IPS DF 6.9 (cell line): ENCODE results near the gene PGBD5.

Experiments
- DNase-seq: peaks from one replicate; pipeline ENCODE4 v3.0.0-alpha.2; 2013; ENCODE audit warnings: low read depth, low spot score
- H3K27ac ChIP-seq: one replicate; pipeline ENCODE4 v1.5.1; 2013; ENCODE audit warnings: low read length, control low read depth
- H3K27me3 ChIP-seq: 2 replicates; pipeline ENCODE4 v1.6.1; 2013; ENCODE audit warnings: mild to moderate bottlenecking, low read length; ENCODE audit not compliant: control insufficient read depth, insufficient read depth
- H3K36me3 ChIP-seq: 2 replicates; pipeline ENCODE4 v1.6.1; 2013; ENCODE audit warnings: low read length; ENCODE audit not compliant: control insufficient read depth, insufficient read depth
- H3K4me1 ChIP-seq: 2 replicates; pipeline ENCODE4 v1.6.1; 2013; ENCODE audit warnings: low read length; ENCODE audit not compliant: control insufficient read depth, insufficient read depth
- H3K4me3 ChIP-seq: 2 replicates; pipeline ENCODE4 v1.5.1; 2013; ENCODE audit warnings: mild to moderate bottlenecking, low read length
- H3K9me3 ChIP-seq: 2 replicates; pipeline ENCODE4 v1.6.1; 2013; ENCODE audit warnings: low read length, inconsistent platforms; ENCODE audit not compliant: control insufficient read depth, insufficient read depth
- WGBS: extraction: QIAGEN DNeasy Blood & Tissue Kit; methylation state at CpG from one replicate; pipeline ENCODE4 v1.1.7; 2013; ENCODE audit warnings: mixed read lengths, missing lambda C conversion rate; ENCODE audit not compliant: insufficient read length, insufficient coverage; 5-methylcytosine and 5-hydroxymethylcytosine counted together

Gene PGBD5

DNA sequence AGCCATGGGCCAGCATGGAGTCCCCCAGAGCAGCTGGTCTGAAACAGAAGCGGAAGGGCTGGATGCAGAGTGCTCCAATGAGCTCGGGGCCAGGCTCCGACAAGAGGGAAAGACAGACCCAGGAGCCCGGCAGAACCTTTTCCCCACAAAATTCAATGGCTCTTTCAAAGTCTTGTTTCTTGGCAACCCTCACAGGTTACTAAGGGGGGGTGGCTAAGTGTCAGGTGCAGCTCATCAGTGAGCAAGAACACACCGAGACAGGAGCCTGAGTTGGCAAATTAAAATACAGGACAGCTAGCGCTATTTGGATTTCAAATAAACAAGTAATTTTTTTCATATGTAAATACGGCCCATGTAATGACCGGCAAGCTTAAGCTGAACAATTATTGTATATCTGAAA is 27.3 kb downstream of the PGBD5 start:
- no peak for DNase-seq
- WGBS: no CpG with 5 or more reads among the region's 8 CpGs
- H3K4me1 ChIP-seq: peaks cover 10% of the 10 kb centered on the region; the same call in 1 of the 2 replicates
- H3K27ac ChIP-seq: no peak overlapping the region
- H3K27me3 ChIP-seq: no peaks in the 10 kb centered on the region
- H3K36me3 ChIP-seq: 0 out of 2 replicates have a peak, but pooled peaks cover 3% of the 10 kb centered on the region
- no peak overlapping the region for H3K4me3 ChIP-seq
- H3K9me3 ChIP-seq: no peaks in the 10 kb centered on the region

DNA sequence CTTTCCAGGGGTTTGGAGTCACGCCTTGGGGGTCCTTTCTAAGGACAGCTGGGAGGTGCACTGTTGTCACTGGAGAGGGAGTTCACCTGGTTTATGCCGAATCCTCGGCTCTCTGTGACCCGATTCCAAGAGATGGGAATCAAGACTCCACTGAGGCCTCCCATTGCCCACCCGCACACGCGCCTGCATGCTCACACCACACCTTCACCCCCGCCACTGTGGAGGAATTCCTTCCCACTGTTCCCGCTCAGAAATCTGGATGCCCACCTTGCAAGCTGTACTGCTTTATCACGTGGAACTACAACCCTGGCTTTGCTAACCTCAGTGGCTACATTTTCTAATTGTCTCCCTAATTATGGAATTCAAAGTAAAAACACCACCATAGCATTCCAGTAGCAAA is 29.2 kb downstream of the PGBD5 start:
- no peaks in the 10 kb centered on the region for H3K9me3 ChIP-seq
- no peak overlapping the region for H3K4me3 ChIP-seq
- WGBS: no CpG with 5 or more reads among the region's 10 CpGs
- no peak overlapping the region for H3K27ac ChIP-seq
- DNase-seq: no peak
- peaks cover 16% of the 10 kb centered on the region for H3K4me1 ChIP-seq
- H3K36me3 ChIP-seq: 0 out of 2 replicates have a peak, but pooled peaks cover 3% of the 10 kb centered on the region
- no peaks in the 10 kb centered on the region for H3K27me3 ChIP-seq

- Histone ChIP-seq H3K36me3 (no peaks in the 10 kb centered on the region), H3K4me3 (no peak overlapping the region), H3K9me3 (no peaks in the 10 kb centered on the region), H3K4me1 (peaks cover 12% of the 10 kb centered on the region), H3K27ac (no peak overlapping the region), H3K27me3 (no peaks in the 10 kb centered on the region)
- no peak for DNase-seq
- WGBS: no CpG with 5 or more reads among the region's 1 CpG
Observed at GRCh38 chr1:230395932-230396331, 30.2 kb downstream of the PGBD5 start.

GRCh38 chr1:230394741-230395140 is 31.4 kb downstream of the PGBD5 start:
- peaks cover 9% of the 10 kb centered on the region for H3K4me1 ChIP-seq
- H3K4me3 ChIP-seq: no peak overlapping the region
- H3K27ac ChIP-seq: no peak overlapping the region
- H3K27me3 ChIP-seq: no peaks in the 10 kb centered on the region
- DNase-seq: no peak
- no peaks in the 10 kb centered on the region for H3K36me3 ChIP-seq
- no peaks in the 10 kb centered on the region for H3K9me3 ChIP-seq
- WGBS: 100% methylated on average over 3 of the region's 8 CpGs

DNA sequence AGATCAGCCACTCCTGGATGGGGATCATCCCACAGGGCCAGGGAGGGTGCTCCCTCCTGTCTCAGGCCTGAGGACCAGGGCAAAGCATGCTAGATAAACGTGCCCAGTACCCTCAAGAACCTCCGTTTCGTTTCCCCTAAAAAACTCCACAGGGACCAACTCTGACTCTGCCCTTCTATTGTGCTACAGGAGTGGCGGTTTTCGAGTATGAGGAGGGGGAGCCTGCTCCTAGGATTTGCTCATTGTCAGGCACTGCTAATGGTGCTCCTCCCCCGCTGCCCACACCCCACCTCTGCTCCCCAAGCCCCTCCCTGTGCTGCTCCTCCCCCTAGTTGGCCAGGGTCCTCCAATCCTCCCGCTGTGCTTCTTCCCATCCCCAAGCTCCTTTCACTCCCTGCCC is 32.0 kb downstream of the PGBD5 start:
- no peaks in the 10 kb centered on the region for H3K36me3 ChIP-seq
- DNase-seq: no peak
- peaks cover 6% of the 10 kb centered on the region for H3K4me1 ChIP-seq
- no CpG with 5 or more reads among the region's 7 CpGs for WGBS
- no peaks in the 10 kb centered on the region for H3K27me3 ChIP-seq
- no peak overlapping the region for H3K27ac ChIP-seq
- H3K9me3 ChIP-seq: no peaks in the 10 kb centered on the region
- H3K4me3 ChIP-seq: no peak overlapping the region

GRCh38 chr1:230393722-230394121 is 32.4 kb downstream of the PGBD5 start:
- no peaks in the 10 kb centered on the region for H3K9me3 ChIP-seq
- no peaks in the 10 kb centered on the region for H3K36me3 ChIP-seq
- H3K27ac ChIP-seq: no peak overlapping the region
- no peak overlapping the region for H3K4me3 ChIP-seq
- H3K27me3 ChIP-seq: no peaks in the 10 kb centered on the region
- DNase-seq: no peak
- WGBS: no CpG with 5 or more reads among the region's 18 CpGs
- peaks cover 6% of the 10 kb centered on the region for H3K4me1 ChIP-seq

GRCh38 chr1:230392920-230393521 is 33.1 kb downstream of the PGBD5 start:
- Histone ChIP-seq H3K4me3 (no peak overlapping the region), H3K36me3 (no peaks in the 10 kb centered on the region), H3K27me3 (no peaks in the 10 kb centered on the region), H3K9me3 (no peaks in the 10 kb centered on the region), H3K4me1 (peaks cover 6% of the 10 kb centered on the region), H3K27ac (no peak overlapping the region)
- DNase-seq: no peak
- no CpG with 5 or more reads among the region's 9 CpGs for WGBS

- no peak for DNase-seq
- no CpG with 5 or more reads among the region's 9 CpGs for WGBS
- no peaks in the 10 kb centered on the region for H3K9me3 ChIP-seq
- H3K27ac ChIP-seq: no peak overlapping the region
- H3K36me3 ChIP-seq: no peaks in the 10 kb centered on the region
- H3K4me3 ChIP-seq: no peak overlapping the region
- H3K4me1 ChIP-seq: peaks cover 6% of the 10 kb centered on the region
- no peaks in the 10 kb centered on the region for H3K27me3 ChIP-seq
Observed at GRCh38 chr1:230392536-230392909, 33.6 kb downstream of the PGBD5 start.

DNA sequence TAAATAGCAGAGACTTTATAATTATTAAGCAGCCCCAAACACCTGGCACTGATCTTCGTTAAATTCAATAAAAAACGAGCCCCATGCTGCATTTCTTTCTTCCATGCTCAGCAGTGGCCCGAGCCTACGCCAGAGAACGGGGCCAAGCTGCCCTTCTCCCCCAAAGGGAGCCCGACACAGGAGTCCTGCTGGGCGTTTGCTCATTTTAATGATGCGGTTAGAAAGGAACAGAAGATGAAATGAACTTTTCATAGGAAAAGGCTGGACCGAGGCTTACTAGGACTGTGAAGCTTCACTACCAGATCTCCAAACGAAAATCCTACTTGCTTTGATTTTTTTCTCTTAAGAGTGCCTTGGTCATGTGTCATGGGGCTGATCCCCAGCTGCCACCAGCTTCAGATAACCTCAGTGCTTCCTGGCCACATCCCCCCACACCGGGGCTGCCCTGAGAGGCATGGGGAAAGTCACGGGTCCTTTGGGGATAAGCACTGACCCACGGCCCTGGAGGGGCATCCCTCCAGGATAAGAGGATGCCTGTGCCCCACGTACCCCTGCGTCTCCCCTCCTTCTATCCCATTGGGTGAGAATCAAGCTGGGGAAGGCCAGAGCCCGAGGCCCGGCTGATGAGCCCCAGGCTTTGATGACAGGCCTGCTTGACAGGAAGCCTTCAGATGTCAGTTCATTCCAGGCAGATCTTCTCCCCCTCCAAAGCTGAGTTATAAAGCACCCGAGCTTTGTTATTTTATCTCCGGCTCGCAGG is 34.2 kb downstream of the PGBD5 start:
- no CpG with 5 or more reads among the region's 20 CpGs for whole genome bisulfite sequencing
- H3K27me3 ChIP-seq: no peaks in the 10 kb centered on the region
- no peak overlapping the region for H3K27ac ChIP-seq
- H3K4me3 ChIP-seq: no peak overlapping the region
- H3K4me1 ChIP-seq: peaks cover 6% of the 10 kb centered on the region
- no peaks in the 10 kb centered on the region for H3K36me3 ChIP-seq
- DNase-seq: no peak
- no peaks in the 10 kb centered on the region for H3K9me3 ChIP-seq

GRCh38 chr1:230390371-230390770 is 35.8 kb downstream of the PGBD5 start:
- no peaks in the 10 kb centered on the region for H3K9me3 ChIP-seq
- DNase-seq: no peak

GRCh38 chr1:230387876-230388275 is 38.3 kb downstream of the PGBD5 start:
- no CpG with 5 or more reads among the region's 12 CpGs for WGBS

More at GRCh38 chr1:230390371-230390770, 35.8 kb downstream of the PGBD5 start:
- Histone ChIP-seq H3K27ac (no peak overlapping the region), H3K27me3 (no peaks in the 10 kb centered on the region), H3K4me3 (no peak overlapping the region), H3K4me1 (peaks cover 6% of the 10 kb centered on the region), H3K36me3 (no peaks in the 10 kb centered on the region)
- no CpG with 5 or more reads among the region's 2 CpGs for WGBS

More at GRCh38 chr1:230387876-230388275, 38.3 kb downstream of the PGBD5 start:
- Histone ChIP-seq H3K36me3 (no peaks in the 10 kb centered on the region), H3K4me1 (peaks cover 6% of the 10 kb centered on the region), H3K9me3 (no peaks in the 10 kb centered on the region), H3K4me3 (no peak overlapping the region), H3K27ac (no peak overlapping the region), H3K27me3 (no peaks in the 10 kb centered on the region)
- no peak for DNase-seq
